C1 segment of cervical spinal cord (tissue), 14 donors: ENCODE data around the gene ZNF33B.
A peak's percentile ranks its signal among the peaks of the same experiment; 100 is the strongest.
"Not testable (repeated sequence)": the region's sequence is repeated elsewhere in the genome, so short reads cannot be mapped to it uniquely, and the experiment has no call there.

Experiments
- DNase-seq, 14 donors: peaks; one replicate each; lab custom pipeline; 2025; lab: John Stamatoyannopoulos, UW

Gene ZNF33B

DNA sequence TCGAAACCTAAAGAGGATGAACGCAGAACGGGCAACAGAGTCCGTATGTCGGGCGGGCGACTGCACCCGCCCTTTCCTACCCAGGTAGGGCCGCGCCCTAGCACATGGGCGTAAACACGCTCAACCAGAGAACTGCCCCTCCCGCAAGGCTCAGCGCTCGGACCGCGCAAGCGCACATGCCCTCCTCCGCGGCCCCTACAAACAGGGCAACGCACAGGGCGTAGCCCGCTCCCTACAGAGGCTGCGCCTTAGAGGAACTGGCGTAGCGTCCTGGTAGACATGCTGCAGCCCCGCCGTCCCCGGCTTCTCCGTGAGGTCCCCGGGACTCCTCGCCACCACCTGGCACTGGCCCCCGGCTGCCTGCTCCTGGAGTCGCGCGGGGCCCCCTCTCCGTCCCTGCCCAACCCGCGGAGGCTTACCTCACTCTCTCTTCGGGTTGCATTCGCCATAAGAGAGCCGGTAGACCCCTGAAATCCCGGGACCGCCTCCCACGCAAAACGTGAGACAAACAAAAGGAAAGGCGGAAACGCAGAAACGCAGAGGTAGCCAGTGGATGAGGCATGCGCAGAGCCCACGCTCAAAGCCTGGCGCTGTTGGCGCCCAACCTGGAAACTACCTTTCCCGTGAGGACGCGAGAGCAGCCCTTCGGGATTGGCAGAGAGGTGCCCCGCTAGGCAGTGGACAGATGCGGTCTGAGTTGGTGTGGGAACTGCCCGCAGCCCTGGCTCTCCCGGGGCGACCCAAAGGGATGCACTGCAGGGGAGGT is at the start of gene ZNF33B:
ZNF33B (minus strand) TSS at position 516 of the 766 bp plus-strand sequence. CDS start 1,642 bp downstream, outside the sequence.
- DNase-seq: peak; percentile 41 to 99 (median 79)

GRCh38 chr10:42684517-42684916 is 46.1 kb upstream of the ZNF33B start:
- DNase-seq: no peak

GRCh38 chr10:42680267-42680666 is 41.9 kb upstream of the ZNF33B start:
- no peak for DNase-seq

GRCh38 chr10:42665181-42665979 is 27.0 kb upstream of the ZNF33B start:
- DNase-seq: not testable (repeated sequence)

GRCh38 chr10:42654419-42654818 is 16.0 kb upstream of the ZNF33B start:
- no peak for DNase-seq

DNA sequence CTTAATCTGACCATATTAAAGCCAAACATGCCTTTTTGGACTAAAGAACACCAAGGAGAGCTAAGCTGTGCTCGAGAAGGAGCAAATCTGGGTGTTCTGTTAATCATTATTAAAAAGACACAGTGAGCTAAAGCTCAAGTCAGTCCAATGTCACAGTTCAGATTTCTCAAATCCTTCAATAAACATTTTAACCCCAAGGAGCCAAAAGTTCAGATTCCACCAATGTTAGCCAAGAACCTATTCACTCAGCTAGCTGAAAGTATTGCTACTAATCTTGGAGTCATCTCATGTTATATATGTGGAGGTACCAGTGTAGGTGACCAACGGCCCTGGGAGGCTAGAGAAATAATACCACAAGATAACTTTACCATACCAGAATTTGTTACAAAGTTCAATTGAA is 14.5 kb upstream of the ZNF33B start:
- DNase-seq: no peak

GRCh38 chr10:42650374-42650773 is 12.0 kb upstream of the ZNF33B start:
- no peak for DNase-seq

DNA sequence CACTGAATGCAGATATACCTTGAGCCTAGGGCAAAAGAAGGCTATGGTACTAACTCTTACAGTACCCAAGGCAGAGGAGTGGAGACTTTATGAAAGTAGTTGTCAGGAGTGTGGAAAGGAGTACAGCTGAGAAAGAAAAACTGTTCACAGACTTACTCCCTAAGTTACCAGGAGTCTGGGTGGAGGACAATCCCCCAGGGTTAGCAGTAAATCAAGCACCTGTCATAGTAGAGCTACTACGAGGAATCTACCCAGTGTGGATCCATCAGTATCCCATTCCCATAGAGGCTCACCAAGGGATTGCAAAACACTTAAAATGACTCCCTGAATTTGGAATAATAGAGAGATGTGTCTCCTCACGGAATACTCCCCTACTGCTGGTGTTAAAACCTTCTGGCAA is 10.1 kb upstream of the ZNF33B start:
- no peak for DNase-seq

DNA sequence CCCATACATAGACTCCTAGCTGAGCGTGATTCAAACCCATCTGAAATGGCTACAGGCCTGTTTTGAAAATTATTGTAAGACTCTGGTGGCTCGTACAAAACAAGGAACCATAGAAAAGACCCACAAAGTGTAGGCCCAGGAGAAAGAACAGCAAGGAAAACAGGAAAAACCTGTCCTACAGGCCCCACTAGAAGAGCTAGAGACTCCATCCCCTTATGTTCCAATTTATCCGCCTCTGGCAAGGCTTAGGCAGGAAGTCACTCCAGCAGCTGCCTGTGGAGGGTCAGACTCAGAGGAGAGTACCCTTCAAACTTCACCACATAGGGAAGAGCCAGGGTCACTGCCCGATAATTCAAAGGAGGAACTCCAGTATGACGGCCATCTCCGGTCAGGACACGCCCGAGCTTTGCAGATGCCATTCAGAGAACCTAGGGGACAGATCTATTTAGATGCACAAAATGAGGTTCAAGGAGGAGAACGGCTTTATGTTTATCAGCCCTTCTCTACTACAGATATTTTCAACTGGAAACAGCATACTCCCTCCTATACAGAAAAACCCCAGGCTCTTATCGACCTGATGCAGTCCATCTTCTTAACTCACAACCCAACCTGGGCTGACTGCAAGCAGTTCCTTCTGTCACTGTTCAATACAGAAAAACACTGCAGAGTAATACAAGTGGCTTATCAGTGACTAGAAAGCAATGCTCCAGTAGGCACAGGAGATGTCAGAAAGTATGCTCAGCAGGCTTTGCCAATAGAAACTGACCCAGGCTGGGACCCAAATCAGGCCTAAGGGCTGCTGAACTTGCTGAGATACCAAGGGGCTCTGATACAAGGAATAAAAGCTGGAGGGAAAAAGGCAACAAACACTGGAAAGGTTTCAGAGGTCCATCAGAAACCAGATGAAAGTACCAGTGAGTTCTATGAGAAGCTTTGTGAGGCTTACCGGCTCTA is 8.6 kb upstream of the ZNF33B start:
- DNase-seq: no peak

- DNase-seq: no peak
Measured at GRCh38 chr10:42646214-42646613, 7.8 kb upstream of the ZNF33B start.

DNA sequence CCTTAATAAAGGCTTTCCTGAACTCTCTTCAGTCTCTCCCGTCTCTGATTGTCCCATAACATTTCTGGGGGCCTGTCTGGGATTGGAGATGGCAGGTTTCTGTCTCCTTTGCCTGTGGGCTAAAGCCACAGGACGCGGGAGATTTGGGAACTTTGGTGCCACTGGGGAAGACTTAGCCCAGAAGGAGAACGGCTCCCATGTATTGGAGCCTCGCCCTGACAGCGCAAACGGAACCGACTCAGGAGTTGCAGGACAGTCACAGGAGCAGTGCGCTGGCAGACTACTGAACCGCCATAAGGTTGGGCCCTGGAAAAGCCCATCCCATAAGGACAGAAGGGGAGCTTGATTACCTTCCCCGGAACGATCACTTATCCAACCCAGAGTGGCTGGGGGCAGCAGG is 7.1 kb upstream of the ZNF33B start:
- DNase-seq: no peak

GRCh38 chr10:42645103-42645502 is 6.7 kb upstream of the ZNF33B start:
- DNase-seq: no peak

DNA sequence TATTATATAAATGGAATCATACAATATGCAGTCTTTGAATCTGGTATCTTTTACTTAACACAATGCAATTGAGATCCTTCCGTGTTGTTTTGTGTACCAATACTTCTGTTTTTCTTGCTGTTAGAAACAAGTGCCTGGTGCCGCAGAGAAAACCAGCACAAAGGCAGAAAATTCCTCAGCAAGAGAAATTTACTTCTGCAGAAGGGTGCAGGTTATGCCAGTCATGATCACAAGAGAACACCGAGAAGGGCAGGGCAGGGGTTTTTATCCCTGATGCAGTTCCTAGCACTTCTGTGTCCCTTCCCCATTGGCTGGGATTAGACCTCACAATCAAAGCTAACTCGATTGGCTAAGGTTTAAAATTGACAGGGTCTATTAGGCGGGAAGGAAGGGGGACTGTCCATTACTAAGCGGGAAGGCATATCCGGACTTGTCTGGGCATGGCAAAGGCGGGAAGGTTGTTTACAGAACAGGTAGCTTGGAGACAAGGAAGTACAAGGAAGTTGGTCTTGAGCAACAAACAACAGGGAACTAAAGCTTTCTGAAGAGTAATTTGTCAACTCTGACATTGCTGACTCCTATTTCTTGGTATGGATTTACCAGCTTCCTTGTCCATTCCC is 2.4 kb upstream of the ZNF33B start:
- DNase-seq: no peak

DNA sequence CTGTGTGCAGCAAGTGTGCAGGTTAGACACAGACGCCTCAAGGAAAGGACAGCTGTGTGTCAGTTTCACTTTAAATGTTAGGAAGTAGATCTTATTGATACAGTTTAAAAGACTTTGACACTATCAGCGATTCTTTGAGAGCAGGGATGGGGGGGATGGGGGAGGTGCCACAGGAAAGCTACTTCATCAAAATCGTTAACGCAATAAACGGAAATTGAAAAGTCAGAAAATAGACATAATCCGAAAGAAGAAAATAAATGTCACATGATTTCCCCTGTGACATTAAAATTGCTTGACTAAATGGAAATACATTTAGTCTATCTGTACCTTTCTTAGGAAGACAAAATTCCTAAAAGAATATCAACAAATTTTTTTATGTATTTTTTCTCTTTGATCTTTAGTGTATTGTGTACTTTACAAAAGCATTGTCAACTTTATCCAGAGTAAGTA is 476 bp upstream of the ZNF33B start:
- no peak for DNase-seq

DNA sequence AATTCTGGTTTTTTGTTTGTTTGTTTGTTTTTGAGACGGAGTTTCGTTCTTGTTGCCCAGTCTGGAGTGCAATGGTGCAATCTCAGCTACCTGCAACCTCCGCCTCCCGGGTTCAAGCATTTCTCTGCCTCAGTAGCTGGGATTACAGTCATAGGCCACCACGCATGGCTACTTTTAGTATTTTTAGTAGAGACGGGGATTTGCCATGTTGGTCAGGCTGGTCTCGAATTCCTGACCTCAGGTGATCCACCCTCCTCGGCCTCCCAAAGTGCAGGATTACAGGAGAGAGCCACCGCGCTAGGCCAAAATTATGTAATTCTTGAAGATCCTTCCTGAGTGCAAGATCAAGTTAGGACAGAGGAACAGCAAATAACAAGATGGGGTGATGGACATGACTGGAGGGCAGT is 719 bp downstream of the ZNF33B start:
- DNase-seq: no peak

- DNase-seq: no peak
Measured at GRCh38 chr10:42637142-42637541, 1.2 kb downstream of the ZNF33B start.

DNA sequence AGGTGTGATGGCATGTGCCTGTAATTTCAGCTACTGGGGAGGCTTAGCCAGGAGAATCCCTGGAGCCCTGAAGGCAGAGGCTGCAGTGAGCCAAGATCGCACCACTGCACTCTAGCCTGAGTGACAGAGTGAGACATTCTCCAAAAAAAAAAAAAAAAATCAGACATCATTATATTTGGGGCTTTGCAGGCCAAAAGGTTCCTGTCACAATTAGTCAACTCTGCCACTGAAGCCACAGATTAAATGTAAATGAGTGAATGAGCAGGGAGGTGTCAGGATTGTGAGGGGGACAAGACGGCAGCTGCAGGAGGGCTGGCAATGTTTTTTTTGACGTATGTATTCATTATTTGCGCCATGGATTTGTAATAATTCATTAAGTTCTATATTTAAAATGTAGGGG is 3.3 kb downstream of the ZNF33B start:
- DNase-seq: no peak

- no peak for DNase-seq
Measured at GRCh38 chr10:42632564-42632963, 5.8 kb downstream of the ZNF33B start.

GRCh38 chr10:42630537-42631134 is 7.7 kb downstream of the ZNF33B start:
- DNase-seq: no peak

DNA sequence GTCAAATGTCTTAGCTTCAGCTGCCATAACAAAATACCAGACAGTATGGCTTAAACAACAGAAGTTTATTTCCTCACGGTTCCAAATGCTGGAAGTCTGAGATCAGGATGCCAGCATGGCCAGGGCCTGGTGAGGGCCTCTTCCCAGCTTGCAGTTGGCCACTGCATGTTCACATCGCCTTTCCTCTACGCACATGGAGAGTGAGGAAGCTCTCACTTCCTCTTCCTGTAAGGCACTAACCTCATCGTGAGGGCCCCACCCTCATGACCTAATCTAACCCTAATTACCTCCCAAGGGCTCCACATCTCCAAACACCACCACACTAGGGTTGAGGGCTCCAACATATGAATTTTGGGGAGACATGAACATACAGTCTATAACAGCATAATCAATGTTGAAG is 14.4 kb downstream of the ZNF33B start:
- DNase-seq: no peak

DNA sequence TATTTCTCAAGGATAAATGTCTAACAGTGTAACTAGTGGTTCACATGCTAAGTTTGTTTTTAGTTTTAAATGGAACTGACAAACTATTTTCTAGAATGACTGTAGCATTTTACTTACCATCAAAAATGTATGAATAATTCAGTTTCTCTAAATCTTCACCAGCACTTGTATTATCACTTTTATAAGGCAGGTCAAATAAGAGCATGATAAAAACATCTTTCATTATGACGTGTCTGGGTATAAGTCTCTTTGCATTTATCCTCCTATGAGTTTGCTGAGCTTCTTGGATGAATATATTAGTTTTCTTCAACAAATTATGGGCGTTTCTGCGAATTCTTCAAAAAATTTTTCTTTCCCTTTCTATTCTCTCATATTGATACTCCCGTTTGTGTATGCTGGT is 19.9 kb downstream of the ZNF33B start:
- DNase-seq: no peak
